ENCODE measurements around the gene RFX1. TPM values are rescaled to one million over a fixed set of nuclear protein-coding genes. Genes with fewer than 3 reads are reported as not detected.

Gene RFX1
- total RNA-seq, 1 experiment from 2014 or later: 0.87 TPM

DNA sequence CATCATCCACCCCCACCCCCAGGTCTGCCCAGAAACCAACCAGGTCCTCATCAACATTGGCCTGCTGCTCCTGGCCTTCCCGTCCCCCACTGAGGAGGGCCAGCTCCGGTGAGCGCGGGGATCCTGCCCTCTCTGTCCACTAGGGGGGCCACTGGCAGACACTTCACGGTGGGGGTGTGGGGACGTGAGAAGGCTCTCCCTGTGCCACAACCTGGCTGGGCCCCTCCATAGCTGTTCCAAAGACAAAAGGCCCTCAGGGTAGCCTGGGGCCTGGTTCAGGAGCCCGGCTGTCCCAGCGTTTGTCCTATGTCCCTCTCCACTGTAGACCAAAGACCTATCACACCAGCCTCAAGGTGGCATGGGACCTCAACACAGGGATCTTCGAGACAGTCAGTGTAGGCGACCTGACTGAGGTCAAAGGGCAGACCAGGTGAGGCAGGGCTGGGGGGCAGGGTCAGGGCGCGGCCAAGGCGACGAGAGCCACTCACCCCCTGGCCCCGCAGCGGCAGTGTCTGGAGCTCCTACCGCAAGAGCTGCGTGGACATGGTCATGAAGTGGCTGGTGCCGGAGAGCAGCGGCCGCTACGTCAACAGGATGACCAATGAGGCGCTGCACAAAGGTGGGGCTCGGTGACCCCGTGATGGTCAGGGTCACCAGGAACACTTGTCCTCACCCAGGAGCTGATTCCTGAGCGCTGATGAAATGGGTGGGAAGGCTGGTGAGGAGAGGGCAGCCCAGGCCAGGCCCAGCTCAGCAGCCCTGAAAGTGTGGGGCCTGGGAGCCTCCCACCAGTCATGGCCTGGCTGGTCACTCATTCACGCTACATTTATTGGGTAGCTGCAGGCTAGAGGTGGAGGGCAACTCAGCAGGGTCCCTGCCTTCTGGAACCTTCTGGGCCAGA lies 45.9 kb downstream of the RFX1 start:
- in situ Hi-C loops (cut with HindIII; ENCODE audit: low pct_unique_long_range_greater_than_20kb, low sequenced_read_pairs): no loop called here

DNA sequence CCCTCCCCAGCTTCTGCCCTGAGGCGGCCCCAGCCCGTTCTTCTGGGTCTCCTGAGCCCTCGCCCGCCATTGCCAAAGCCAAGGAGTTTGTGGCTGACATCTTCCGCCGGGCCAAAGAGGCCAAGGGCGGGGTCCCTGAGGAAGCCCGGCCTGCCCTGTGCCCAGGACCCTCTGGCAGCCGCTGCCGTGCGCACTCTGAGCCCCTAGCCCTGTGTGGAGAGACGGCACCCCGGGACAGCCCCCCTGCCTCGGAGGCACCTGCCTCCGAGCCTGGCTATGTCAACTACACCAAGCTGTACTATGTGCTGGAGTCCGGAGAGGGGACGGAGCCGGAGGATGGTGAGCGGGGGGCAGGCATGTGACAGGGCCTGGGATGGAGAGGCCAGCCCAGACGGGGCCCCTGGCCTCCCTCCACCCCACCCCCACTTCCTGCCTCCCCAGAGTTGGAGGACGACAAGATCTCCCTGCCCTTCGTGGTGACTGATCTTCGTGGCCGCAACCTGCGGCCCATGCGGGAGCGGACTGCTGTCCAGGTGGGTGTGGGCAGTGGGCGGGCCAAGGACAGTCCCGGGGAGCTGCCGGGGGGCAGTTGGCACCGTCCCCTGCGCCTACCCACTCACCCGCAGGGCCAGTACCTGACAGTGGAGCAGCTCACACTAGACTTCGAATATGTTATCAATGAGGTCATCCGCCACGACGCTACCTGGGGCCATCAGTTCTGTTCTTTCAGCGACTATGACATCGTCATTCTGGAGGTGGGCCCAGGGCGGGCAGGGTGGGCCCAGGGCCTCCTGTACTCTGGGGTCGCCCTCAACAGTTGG lies 46.8 kb downstream of the RFX1 start:
- in situ Hi-C loops (cut with HindIII; ENCODE audit: low pct_unique_long_range_greater_than_20kb, low sequenced_read_pairs): no loop called here
- no peak for DNase-seq (ENCODE audit: low read depth, low spot score)

More for the DNA sequence above, 45.9 kb downstream of the RFX1 start:
- DNase-seq (ENCODE audit: low read depth, low spot score): peak; percentile 9

DNA sequence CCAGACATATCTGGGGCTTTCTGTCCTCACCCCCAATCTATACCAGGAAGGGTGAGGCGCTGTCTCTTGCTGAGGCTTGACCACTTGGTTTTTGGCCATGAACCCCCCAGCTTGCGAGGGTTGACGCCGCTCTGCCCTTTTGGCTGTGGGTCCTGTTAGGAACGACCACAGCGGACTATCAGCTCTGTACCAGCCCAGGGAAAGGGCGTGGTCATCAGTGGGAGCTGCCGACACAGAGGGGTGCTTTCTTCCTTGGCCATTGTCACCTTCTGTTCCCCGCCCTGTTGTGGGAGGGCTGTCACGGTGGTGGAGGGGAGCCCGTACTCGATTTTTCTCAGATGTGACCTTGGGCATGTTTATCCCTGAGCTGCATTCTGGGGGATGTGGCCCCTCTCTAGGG lies 48.1 kb downstream of the RFX1 start:
- in situ Hi-C loops (cut with HindIII; ENCODE audit: low pct_unique_long_range_greater_than_20kb, low sequenced_read_pairs): no loop called here
- DNase-seq (ENCODE audit: low read depth, low spot score): no peak

DNA sequence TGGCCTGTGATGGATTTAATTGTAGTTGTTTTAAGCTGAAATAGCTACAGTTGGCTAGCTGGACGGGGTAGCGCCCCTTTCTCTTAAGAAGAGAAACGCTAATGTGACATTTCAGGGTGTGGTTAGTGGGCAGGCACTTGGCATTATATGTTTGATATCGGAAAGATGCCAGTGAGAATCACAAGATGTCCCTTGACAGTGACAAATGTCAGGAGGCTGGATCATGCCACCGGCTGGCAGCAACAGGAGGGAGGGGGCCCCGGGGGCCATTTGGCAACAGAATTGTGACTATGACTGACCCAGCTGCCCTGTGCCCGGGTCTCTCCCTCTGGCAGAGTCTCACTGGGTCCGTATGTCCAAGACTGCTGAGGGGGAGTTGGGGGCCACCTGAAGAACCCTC lies 49.1 kb downstream of the RFX1 start:
- in situ Hi-C loops (cut with HindIII; ENCODE audit: low pct_unique_long_range_greater_than_20kb, low sequenced_read_pairs): no loop called here
- DNase-seq (ENCODE audit: low read depth, low spot score): no peak

DNA sequence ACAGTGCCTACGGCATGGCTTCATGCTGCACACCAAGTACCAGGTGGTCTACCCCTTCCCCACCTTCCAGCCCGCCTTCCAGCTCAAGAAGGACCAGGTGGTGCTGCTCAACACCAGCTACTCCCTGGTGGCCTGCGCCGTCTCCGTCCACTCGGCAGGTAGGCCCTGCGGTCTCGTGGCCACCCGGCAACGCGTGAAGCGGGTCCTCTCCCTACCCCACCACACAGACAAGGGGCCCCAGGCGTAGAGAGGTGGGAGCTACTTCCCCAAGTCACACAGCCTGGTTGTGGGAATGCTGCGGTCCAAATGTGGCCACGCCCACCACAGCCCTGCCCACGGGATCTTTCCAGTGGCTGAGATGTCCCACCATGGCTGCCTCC lies 49.8 kb downstream of the RFX1 start:
- in situ Hi-C loops (cut with HindIII; ENCODE audit: low pct_unique_long_range_greater_than_20kb, low sequenced_read_pairs): no loop called here
- DNase-seq (ENCODE audit: low read depth, low spot score): peak; percentile 13

DNA sequence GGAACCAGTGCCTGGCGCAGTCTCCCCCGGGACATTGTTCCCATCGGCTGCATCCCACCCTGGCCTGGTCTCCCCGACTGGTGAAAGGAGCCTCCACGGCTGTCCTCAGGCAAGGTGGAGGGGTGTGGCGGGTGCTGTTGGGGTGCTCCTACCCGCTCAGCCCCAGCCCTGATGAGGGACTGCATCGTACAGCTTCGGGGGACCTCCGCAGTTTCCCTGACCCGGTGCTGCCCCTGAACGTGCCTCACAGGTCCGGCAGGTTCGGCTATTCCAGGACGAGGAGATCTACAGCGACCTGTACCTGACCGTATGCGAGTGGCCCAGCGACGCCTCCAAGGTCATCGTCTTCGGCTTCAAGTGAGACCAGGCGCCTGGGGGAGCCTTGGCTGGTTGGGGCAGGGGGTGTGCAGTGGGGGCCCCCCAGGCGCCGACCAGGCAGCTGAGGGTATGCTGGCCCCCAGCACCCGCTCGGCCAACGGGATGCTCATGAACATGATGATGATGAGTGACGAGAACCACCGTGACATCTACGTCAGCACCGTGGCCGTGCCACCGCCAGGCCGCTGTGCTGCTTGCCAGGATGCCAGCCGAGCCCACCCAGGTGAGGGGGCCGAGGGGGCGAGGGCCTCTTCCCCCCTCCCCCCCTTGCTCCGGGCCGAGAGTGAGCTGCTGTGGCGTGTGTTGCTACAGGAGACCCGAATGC lies 50.3 kb downstream of the RFX1 start:
- DNase-seq (ENCODE audit: low read depth, low spot score): no peak
- in situ Hi-C loops (cut with HindIII; ENCODE audit: low pct_unique_long_range_greater_than_20kb, low sequenced_read_pairs): no loop called here

DNA sequence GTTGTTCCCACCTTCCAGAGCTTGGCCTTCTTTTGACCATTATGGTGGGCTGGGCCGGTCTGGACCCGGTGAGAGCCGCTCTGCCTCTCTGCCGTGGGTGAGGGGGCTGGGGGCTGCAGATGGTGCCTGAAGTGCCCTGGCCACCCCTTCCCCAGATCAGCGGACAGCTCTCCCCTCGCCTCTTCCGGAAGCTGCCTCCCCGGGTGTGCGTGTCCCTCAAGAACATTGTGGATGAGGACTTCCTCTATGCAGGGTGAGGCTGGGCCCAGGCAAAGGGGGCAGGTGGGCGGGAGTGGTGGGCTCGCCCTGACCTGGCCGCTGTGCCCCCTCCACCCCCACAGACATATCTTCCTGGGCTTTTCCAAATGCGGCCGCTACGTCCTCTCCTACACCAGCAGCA lies 51.9 kb downstream of the RFX1 start:
- DNase-seq (ENCODE audit: low read depth, low spot score): no peak
- in situ Hi-C loops (cut with HindIII; ENCODE audit: low pct_unique_long_range_greater_than_20kb, low sequenced_read_pairs): no loop called here

DNA sequence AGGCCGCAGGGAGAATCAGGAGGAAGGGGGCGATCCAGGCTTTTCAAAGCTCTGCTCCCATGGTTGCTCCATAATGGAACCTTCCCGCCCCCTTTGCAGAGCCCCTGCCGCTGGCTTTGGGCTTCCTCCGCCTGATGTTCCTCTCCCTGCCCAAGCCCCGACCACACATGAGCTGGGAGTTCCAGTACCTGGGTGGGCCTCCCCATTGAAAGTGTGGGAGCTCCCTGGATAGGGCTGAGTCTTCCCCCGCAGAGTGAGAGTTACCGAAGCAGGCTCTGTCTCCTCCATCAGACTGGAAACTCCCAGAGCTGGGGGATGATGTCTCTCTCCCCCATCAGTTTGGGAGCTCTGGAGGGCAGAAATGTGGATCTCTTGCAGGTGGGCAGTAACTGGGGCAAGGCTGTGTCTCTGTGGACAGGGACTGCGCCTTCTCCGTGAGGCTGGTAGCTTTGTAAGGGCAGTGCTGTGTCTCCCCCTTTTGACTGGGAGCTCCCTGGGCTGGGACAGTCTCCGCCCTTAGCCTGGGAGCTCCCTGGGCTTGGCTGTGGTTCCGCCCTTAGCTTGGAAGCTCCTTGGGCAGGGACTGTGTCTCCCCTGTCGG lies 53.1 kb downstream of the RFX1 start:
- peak; percentile 6 for DNase-seq (ENCODE audit: low read depth, low spot score)
- in situ Hi-C loops (cut with HindIII; ENCODE audit: low pct_unique_long_range_greater_than_20kb, low sequenced_read_pairs): no loop called here

DNA sequence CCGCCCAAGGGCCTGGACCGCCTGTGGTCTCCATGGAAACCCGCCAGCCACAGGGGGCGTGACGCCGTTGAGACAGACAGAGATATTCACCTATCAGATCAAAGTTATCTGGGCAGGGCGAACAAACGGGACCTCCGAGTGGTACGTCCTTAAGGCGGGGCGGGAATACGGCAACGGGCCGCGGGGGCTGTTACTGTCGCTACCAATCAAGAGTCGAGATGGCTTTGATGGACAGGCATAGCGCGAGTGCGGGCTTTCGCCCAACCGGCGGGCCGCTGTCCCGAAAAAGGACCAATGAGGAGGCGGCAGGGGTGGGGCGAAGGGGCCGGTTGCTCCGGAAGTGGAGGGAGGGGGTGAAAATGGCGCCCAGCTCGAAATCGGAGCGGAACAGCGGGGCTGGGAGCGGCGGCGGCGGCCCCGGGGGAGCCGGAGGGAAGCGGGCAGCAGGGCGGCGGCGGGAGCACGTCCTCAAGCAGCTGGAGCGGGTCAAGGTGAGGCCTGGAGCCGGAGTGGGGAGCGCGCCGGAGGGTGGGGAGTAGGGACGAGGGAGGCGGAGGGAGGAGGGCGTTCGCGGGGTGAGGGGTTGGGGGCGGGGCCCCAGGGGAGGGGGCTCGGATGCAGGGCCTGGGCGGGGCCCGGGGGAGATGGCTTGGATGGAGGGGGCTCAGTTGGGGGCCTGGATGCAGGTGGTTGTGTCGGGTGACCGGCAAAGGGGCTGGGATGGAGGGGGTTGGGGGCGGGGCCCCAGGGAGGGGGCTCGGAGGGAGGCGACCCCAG lies 53.8 kb downstream of the RFX1 start, which contains the start of gene DCAF15:
DCAF15 (plus strand) TSS at position 356 of the 777 bp plus-strand sequence; CDS start at position 360, 4 bp downstream.
- DNase-seq (ENCODE audit: low read depth, low spot score): peak; percentile 98
- in situ Hi-C loops (cut with HindIII; ENCODE audit: low pct_unique_long_range_greater_than_20kb, low sequenced_read_pairs): no loop called here

DNA sequence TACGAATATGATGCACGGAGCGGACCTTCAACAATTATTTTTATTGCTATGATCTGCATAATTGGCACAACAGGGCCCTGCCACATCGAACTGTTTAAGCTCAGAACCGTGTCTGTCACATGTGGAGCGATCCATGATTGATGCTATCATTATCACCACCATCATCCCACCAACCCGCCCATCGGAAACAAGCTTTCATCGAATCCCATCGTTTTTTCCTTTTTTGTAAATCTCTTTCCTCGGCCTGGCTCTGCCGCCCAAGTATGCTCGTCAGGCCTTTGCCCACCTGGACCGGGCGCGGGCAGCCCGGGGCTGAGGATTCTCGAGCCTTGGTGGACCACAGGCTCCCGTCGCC lies 54.3 kb downstream of the RFX1 start:
- DNase-seq (ENCODE audit: low read depth, low spot score): no peak
- in situ Hi-C loops (cut with HindIII; ENCODE audit: low pct_unique_long_range_greater_than_20kb, low sequenced_read_pairs): no loop called here

DNA sequence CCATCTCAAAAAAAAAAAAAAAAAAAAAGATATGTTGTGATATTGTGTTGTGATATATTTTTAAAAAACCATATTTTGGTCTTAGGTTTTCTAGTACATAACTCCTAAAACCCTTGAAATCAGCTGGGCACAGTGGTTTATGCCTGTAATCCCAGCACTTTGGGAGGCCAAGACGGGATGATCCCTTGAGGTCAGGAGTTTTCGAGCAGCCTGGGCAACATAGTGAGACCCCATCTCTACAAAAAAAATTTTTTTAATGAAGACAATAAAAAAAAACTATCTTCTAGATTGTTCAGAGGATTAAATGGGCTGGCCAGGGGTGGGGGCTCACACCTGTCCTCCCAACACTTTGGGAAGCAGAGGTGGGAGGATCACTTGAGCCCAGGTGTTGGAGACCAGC lies 55.1 kb downstream of the RFX1 start:
- DNase-seq (ENCODE audit: low read depth, low spot score): no peak
- in situ Hi-C loops (cut with HindIII; ENCODE audit: low pct_unique_long_range_greater_than_20kb, low sequenced_read_pairs): no loop called here

DNA sequence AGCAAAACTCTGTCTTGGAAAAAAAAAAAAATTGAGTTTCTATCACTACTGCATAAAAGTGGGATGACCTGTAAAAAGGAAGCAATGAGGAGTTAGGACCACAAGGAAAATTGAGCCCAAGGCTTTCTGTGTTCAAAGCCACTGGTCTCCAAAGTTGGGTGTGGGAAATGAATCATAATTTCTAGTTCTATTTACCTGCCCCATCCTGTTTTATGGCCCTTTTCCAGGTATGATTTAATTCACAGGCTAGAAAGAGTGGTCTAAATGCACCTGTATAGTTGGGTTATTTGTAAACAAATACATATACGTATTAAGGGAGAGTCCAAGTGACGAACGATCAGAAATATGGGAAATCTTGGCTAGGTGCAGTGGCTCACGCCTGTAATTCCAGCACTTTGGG lies 59.7 kb downstream of the RFX1 start:
- in situ Hi-C loops (cut with HindIII; ENCODE audit: low pct_unique_long_range_greater_than_20kb, low sequenced_read_pairs): no loop called here
- DNase-seq (ENCODE audit: low read depth, low spot score): no peak

DNA sequence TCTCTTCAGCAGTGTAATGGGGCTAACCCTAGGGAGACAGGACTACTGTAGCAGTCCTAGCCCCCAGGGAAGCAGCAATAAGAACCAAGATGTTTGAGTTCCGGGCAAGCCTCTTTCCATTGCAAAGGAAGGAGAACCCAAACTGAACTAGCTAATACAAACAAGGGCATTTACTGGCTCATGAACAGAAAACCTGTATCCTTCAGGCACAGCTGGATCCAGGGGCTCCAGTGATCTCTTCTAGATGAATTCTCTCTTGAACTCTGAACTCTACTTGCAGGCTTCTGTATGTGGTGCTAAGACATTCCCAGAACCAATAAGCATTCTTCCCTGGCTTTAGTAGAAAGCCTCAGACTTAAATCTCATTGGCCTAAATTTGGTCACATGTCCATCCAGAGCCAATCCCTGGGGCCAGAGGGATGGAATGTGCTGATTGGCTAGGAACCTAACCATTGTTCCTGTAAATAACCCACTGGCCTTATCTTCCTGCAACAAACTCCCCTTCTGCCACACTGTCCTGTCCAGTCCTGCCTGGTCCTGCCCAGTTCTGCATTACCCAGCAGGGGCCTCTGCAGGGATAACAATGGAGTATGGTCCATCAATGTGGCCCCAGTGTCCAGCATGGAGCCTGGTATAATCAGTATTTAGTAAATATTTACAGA lies 64.0 kb downstream of the RFX1 start:
- in situ Hi-C loops (cut with HindIII; ENCODE audit: low pct_unique_long_range_greater_than_20kb, low sequenced_read_pairs): no loop called here
- DNase-seq (ENCODE audit: low read depth, low spot score): peak; percentile 25

DNA sequence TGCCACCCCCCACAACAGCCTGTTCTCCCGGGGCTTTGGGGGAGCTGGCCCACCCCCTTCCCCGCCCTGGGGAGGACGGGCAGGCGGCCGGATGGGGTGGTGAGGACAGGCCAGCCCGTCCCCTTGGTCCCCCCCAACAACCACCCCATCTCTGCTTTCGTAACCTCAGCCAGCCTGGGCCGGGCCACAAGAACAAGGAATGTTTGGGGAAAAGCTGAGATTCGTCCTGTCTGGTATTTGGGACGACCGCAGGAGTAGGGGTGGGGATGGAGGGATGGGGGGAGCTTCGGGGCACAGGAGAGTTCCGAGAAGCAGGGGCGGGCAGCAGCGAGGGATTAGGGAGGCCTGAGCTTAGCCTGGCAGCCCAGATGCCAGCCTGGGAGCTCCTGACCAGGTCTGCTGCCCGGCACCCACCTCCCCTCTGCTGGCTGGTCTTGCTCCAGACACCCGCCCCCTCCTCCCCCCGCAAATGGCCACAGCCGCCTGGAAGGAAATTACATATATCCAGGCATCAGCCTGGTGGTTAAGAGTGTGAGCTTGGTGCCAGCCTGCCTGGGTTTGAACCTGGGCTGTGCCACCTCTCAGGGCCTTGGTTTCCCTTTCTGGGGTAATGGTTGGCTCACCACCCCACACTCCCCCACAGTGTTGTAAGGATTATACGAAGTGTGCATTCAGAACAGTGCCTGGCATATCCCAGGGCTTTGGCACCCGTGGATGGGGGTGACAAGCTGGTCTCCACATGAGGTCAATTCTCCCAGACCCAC lies 67.6 kb downstream of the RFX1 start, which contains the start of gene PODNL1:
PODNL1 (minus strand) TSS at position 117 of the 764 bp plus-strand sequence. CDS start 236 bp downstream, outside the sequence.
- DNase-seq (ENCODE audit: low read depth, low spot score): no peak
- in situ Hi-C loops (cut with HindIII; ENCODE audit: low pct_unique_long_range_greater_than_20kb, low sequenced_read_pairs): no loop called here

DNA sequence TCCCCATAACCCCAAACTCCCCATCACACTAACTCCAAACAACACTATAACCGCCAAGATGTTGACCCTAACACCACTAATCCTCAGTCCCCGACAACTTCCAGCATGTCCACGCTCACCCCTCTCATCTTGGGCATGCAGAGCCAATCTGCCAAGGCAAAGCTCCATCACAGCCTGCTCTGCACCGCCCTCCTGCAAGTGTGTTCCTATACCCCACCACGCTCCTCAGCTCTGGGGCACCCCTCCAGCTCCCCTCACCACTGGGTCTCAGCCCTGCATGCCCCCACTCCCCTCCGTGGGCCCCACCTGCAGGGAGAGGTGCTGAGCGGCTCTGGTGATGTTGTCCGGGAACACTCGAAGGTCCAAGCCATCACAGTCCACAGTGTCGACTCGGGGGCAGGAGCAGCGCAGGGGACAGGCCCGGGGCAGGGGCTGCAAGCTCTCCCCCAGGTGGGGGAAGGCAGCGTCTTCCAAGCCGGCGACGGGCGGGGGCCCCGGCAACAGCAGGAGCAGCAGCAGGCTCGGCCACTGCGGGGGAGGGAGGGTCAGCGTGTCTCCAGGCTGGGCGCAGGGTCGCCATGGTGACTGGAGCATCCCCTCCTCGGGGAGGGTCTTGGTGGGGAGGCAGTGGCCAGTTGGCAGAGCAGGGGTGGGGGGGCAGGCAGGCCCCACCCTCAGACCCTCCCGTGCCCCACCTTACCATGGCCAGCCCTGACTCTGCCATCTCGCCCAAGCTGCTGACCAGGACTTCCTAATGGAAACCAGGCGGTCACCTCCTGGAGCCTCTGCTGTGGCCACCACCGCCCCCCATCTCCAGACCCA lies 68.4 kb downstream of the RFX1 start:
- in situ Hi-C loops (cut with HindIII; ENCODE audit: low pct_unique_long_range_greater_than_20kb, low sequenced_read_pairs): no loop called here
- DNase-seq (ENCODE audit: low read depth, low spot score): no peak

Measured in SK-MEL-5 (cell line).